Nephron (organoid): Measurements from ENCODE around the gene C5.

Experiments
- H3K27ac Mint-ChIP-seq, 3 experiments: 2 replicates each; pipeline ENCODE4 v1.8.0; 2020; ENCODE audit warnings: mixed read lengths in 3 of 3, mild to moderate bottlenecking in 2 of 3, moderate library complexity in 1 of 3
- H3K27me3 Mint-ChIP-seq: 2 replicates; pipeline ENCODE4 v1.8.0; 2021; ENCODE audit warnings: low read depth, mild to moderate bottlenecking, moderate library complexity, mixed read lengths
- H3K36me3 Mint-ChIP-seq: 2 replicates; pipeline ENCODE4 v1.8.0; 2020; ENCODE audit warnings: low read depth, mixed read lengths
- H3K4me1 Mint-ChIP-seq: 2 replicates; pipeline ENCODE4 v1.8.0; 2020; ENCODE audit warnings: mixed read lengths
- H3K4me3 Mint-ChIP-seq, 3 experiments: 2 replicates each; pipeline ENCODE4 v1.8.0; 2020; ENCODE audit warnings: mild to moderate bottlenecking in 3 of 3, mixed read lengths in 3 of 3, moderate library complexity in 2 of 3
- H3K9me3 Mint-ChIP-seq: 2 replicates; pipeline ENCODE4 v1.8.0; 2020; ENCODE audit warnings: mixed read lengths
- TF ChIP-seq, protein P1 (sequence below), 3 experiments: fragments of 200-600 bp; sonication (generic); IDR thresholded peaks; one replicate each; pipeline ENCODE4 v1.5.0; 2021; ENCODE audit warnings: antibody characterized with exemption in 3 of 3; ENCODE audit not compliant: unreplicated experiment in 3 of 3

C5 gene

DNA sequence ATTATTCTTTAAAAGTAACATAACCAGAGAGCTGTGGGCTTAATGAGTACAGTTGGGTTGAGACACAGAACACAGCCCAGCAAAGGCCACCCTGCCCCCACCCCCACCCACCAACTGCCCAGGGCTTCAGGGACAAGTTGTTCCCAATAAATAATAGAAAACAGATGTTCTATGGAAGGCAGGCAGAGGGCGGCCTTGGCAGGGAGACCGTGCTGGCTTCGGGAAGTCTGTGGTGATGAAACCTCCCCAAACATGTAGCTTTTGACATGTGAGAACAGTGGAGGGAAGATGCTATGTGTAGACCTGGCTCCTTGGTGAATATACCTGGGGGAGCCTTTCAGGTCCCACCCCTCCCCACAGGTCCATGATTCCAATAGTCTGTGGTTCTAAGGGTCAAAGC is 133.5 kb downstream of the C5 start:
- Mint-ChIP-seq H3K9me3 (peaks cover 5% of the 10 kb centered on the region), H3K27ac (peak overlapping the region in 2 of 3 experiments; percentile 12 to 75), H3K4me3 (no peak overlapping the region), H3K36me3 (peaks cover 5% of the 10 kb centered on the region), H3K4me1 (peaks cover 34% of the 10 kb centered on the region), H3K27me3 (no peaks in the 10 kb centered on the region)
- TF ChIP-seq, protein P1, sequence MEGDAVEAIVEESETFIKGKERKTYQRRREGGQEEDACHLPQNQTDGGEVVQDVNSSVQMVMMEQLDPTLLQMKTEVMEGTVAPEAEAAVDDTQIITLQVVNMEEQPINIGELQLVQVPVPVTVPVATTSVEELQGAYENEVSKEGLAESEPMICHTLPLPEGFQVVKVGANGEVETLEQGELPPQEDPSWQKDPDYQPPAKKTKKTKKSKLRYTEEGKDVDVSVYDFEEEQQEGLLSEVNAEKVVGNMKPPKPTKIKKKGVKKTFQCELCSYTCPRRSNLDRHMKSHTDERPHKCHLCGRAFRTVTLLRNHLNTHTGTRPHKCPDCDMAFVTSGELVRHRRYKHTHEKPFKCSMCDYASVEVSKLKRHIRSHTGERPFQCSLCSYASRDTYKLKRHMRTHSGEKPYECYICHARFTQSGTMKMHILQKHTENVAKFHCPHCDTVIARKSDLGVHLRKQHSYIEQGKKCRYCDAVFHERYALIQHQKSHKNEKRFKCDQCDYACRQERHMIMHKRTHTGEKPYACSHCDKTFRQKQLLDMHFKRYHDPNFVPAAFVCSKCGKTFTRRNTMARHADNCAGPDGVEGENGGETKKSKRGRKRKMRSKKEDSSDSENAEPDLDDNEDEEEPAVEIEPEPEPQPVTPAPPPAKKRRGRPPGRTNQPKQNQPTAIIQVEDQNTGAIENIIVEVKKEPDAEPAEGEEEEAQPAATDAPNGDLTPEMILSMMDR (IDR thresholded peaks at IDR 0.05; ENCODE audit: unreplicated experiment in 3 of 3): no peak

DNA sequence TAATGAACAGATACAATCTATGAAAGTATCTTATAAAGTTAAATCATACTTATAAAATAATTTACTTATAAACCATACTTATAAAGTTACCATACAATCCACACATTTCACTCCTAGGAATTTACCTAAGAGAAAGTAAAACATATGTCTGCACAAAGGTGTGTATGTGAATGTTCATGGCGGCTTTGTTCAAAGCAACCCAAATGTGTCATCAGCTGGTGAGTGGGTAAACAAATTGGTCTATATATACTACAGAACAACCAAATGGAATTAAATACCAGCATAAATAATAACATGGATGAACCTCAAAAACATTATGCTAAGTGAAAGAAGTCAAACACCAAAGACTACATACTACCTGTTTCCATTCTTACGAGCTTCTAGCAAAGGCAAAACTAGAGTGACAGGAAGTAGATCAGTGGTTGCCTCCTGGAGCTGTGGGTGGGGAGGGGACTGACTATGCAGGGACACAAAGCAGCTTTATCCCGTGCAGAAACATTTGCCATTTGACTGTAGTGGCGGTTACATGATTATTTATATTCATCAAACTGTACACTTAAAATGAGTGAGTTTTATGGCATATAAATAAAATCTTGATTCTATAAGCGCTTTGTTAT is 134.1 kb downstream of the C5 start:
- peaks cover 28% of the 10 kb centered on the region for H3K4me1 Mint-ChIP-seq
- H3K4me3 Mint-ChIP-seq: no peak overlapping the region
- H3K27me3 Mint-ChIP-seq: no peaks in the 10 kb centered on the region
- peaks cover 7% of the 10 kb centered on the region for H3K36me3 Mint-ChIP-seq
- no peak overlapping the region for H3K27ac Mint-ChIP-seq
- TF ChIP-seq, protein P1 (IDR thresholded peaks at IDR 0.05; ENCODE audit: unreplicated experiment in 3 of 3): no peak
- peaks cover 5% of the 10 kb centered on the region for H3K9me3 Mint-ChIP-seq

DNA sequence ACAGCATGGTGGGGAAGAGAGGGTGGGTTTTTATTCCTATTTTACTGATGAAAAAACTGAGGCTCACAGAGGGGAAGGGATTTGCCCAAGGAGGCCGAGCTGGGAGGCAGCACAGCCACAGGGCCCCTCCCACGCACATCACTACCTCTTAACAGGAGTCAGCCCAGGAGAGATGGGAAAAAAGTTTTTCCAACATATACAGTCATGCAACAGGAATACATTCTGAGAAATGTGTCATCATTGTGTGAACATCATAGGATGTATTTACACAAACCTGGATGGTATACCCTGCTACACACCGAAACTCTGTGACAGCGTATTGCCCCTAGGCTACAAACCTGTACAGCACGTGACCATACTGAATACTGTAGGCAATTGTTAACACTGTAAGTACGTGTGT is 135.1 kb downstream of the C5 start:
- Mint-ChIP-seq H3K4me1 (peaks cover 22% of the 10 kb centered on the region), H3K4me3 (no peak overlapping the region), H3K9me3 (peaks cover 5% of the 10 kb centered on the region), H3K27me3 (no peaks in the 10 kb centered on the region), H3K27ac (no peak overlapping the region), H3K36me3 (peaks cover 7% of the 10 kb centered on the region)
- TF ChIP-seq, protein P1 (IDR thresholded peaks at IDR 0.05; ENCODE audit: unreplicated experiment in 3 of 3): no peak

DNA sequence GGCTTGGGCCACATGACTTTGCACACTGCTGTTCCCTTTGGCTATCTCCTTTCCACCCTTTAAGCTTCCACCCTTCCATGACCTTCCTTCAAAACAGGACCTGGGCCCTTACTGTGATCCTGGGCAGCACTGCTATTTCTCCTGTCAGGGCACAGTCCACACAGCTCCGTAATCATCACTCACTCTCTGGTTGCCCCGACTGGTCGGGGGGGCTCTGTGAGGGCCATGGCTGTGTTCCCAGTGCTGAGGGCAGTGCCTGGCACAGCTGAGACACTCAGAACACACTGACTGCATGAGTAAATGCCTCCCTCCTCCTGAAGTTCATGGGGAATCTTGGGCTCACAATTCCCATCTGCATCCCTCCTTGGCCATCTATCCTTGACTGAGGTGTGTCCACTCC is 135.7 kb downstream of the C5 start:
- H3K9me3 Mint-ChIP-seq: peaks cover 5% of the 10 kb centered on the region
- TF ChIP-seq, protein P1 (IDR thresholded peaks at IDR 0.05; ENCODE audit: unreplicated experiment in 3 of 3): no peak
- peaks cover 7% of the 10 kb centered on the region for H3K36me3 Mint-ChIP-seq
- peaks cover 17% of the 10 kb centered on the region for H3K4me1 Mint-ChIP-seq
- no peak overlapping the region for H3K27ac Mint-ChIP-seq
- no peaks in the 10 kb centered on the region for H3K27me3 Mint-ChIP-seq
- no peak overlapping the region for H3K4me3 Mint-ChIP-seq

DNA sequence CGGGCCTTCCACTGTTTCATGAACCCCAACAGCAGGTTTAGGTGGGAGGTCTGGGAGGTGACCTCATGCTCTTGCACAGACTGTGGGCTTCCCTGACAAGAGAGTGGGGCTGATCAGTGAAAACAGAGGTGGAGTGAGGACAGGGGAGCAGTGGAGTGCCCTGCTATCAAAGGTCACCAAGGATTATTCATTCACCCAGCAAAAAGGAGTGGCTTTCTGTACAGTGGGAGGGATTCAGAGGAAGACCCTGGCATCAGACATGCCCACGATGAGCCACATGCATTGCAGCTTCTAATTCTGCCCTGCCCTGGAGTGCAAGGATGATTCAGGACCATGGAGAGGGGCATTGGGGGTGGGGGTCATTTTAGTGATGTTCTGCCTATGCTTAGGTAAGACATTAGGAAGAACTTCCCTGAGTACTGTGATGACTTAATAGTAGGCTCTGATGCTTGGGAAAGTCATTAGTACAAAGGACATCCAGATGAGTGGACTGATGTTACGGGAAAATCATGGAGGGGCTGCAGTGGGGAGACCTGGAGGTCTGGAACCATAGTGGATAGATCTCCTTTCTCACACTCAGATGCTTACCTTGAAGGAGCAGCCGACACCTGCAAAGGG is 136.3 kb downstream of the C5 start:
- H3K4me3 Mint-ChIP-seq: no peak overlapping the region
- no peaks in the 10 kb centered on the region for H3K27me3 Mint-ChIP-seq
- peaks cover 7% of the 10 kb centered on the region for H3K36me3 Mint-ChIP-seq
- peaks cover 5% of the 10 kb centered on the region for H3K9me3 Mint-ChIP-seq
- H3K27ac Mint-ChIP-seq: no peak overlapping the region
- TF ChIP-seq, protein P1 (IDR thresholded peaks at IDR 0.05; ENCODE audit: unreplicated experiment in 3 of 3): no peak
- H3K4me1 Mint-ChIP-seq: peaks cover 13% of the 10 kb centered on the region
